SK-N-SH treated with all-trans-retinoic acid at 6 μM for 48 hours (cell line): Measurements from ENCODE around the gene FUNDC1.

Experiments
- ATAC-seq: fragments of 200-7000 bp; cut with Tn5 transposase; 3 replicates; pipeline ENCODE4 v1.9.1; 2020; ENCODE audit warnings: mild to moderate bottlenecking, moderate library complexity
- ARNTL ChIP-seq: fragments of 450-650 bp; formaldehyde crosslinking; IDR thresholded peaks from 2 replicates; pipeline ENCODE4 v1.5.0; 2020; ENCODE audit warnings: low read depth, mild to moderate bottlenecking, moderate library complexity, borderline replicate concordance
- BACH2 ChIP-seq: fragments of 250-450 bp; sonication (Bioruptor Pico); IDR thresholded peaks from 2 replicates; pipeline ENCODE4 v1.9.0; 2021; ENCODE audit warnings: mild to moderate bottlenecking, borderline replicate concordance
- CREB5 ChIP-seq: fragments of 250-450 bp; sonication (Bioruptor Pico); IDR thresholded peaks from 2 replicates; pipeline ENCODE4 v1.5.1; 2020; ENCODE audit warnings: low read depth, mild to moderate bottlenecking, moderate library complexity
- CSRNP3 ChIP-seq: fragments of 250-450 bp; sonication (Bioruptor Pico); IDR thresholded peaks from 2 replicates; pipeline ENCODE4 v1.5.1; 2021; ENCODE audit warnings: mild to moderate bottlenecking, moderate library complexity
- GLIS3 ChIP-seq: fragments of 250-450 bp; sonication (Bioruptor Pico); IDR thresholded peaks from 2 replicates; pipeline ENCODE4 v1.5.0; 2020; ENCODE audit warnings: mild to moderate bottlenecking, moderate library complexity
- ISL1 ChIP-seq: fragments of 250-450 bp; sonication (Bioruptor Pico); IDR thresholded peaks from 2 replicates; pipeline ENCODE4 v2.1.2; 2022; ENCODE audit warnings: mild to moderate bottlenecking, moderate library complexity
- OSR1 ChIP-seq: fragments of 250-450 bp; sonication (Bioruptor Pico); IDR thresholded peaks from 2 replicates; pipeline ENCODE4 v1.8.0; 2022; ENCODE audit warnings: moderate library complexity, mild to moderate bottlenecking, inconsistent platforms
- PATZ1 ChIP-seq: fragments of 250-450 bp; sonication (Bioruptor Pico); IDR thresholded peaks from 2 replicates; pipeline ENCODE4 v1.8.0; 2020; ENCODE audit warnings: mild to moderate bottlenecking, moderate library complexity, borderline replicate concordance
- POU6F1 ChIP-seq: fragments of 250-450 bp; sonication (Bioruptor Pico); IDR thresholded peaks from 2 replicates; pipeline ENCODE4 v1.8.0; 2021; ENCODE audit warnings: low read depth, mild to moderate bottlenecking, moderate library complexity, borderline replicate concordance
- PPARA ChIP-seq: fragments of 250-450 bp; sonication (Bioruptor Pico); IDR thresholded peaks from 2 replicates; pipeline ENCODE4 v1.5.0; 2020; ENCODE audit warnings: mild to moderate bottlenecking, borderline replicate concordance
- RARB ChIP-seq: fragments of 250-450 bp; sonication (Bioruptor Pico); IDR thresholded peaks from 2 replicates; pipeline ENCODE4 v1.8.0; 2021; ENCODE audit warnings: mild to moderate bottlenecking, moderate library complexity
- SNAI2 ChIP-seq: fragments of 250-450 bp; sonication (Bioruptor Pico); IDR thresholded peaks from 2 replicates; pipeline ENCODE4 v1.5.0; 2020; ENCODE audit warnings: mild to moderate bottlenecking, moderate library complexity
- TCF4 ChIP-seq: fragments of 250-450 bp; sonication (Bioruptor Pico); IDR thresholded peaks from 2 replicates; pipeline ENCODE4 v1.8.0; 2021; ENCODE audit warnings: mild to moderate bottlenecking, moderate library complexity, borderline replicate concordance
- TOX ChIP-seq: fragments of 250-450 bp; sonication (Bioruptor Pico); IDR thresholded peaks from 2 replicates; pipeline ENCODE4 v1.8.0; 2021; ENCODE audit warnings: mild to moderate bottlenecking, moderate library complexity, borderline replicate concordance
- TSHZ2 ChIP-seq: fragments of 250-450 bp; sonication (Bioruptor Pico); IDR thresholded peaks from 2 replicates; pipeline ENCODE4 v1.5.0; 2020; ENCODE audit warnings: mild to moderate bottlenecking, moderate library complexity
- ZC3H10 ChIP-seq: fragments of 250-450 bp; sonication (Bioruptor Pico); IDR thresholded peaks from 2 replicates; pipeline ENCODE4 v1.5.1; 2021; ENCODE audit warnings: mild to moderate bottlenecking, moderate library complexity
- ZFP3 ChIP-seq: fragments of 250-450 bp; sonication (Bioruptor Pico); IDR thresholded peaks from 2 replicates; pipeline ENCODE4 v1.5.0; 2020; ENCODE audit warnings: mild to moderate bottlenecking, moderate library complexity
- ZFP30 ChIP-seq: fragments of 450-650 bp; formaldehyde crosslinking; IDR thresholded peaks from 2 replicates; pipeline ENCODE4 v1.5.0; 2022; ENCODE audit warnings: mild to moderate bottlenecking, moderate library complexity
- ZNF565 ChIP-seq: fragments of 450-650 bp; formaldehyde crosslinking; conservative IDR thresholded peaks from 2 replicates; pipeline ENCODE4 v1.5.0; 2020; ENCODE audit warnings: low read depth, mild to moderate bottlenecking, moderate library complexity
- ZNF70 ChIP-seq: fragments of 450-650 bp; formaldehyde crosslinking; IDR thresholded peaks from 2 replicates; pipeline ENCODE4 v1.5.0; 2020; ENCODE audit warnings: mild to moderate bottlenecking, moderate library complexity
- ZNF8 ChIP-seq: fragments of 450-650 bp; formaldehyde crosslinking; IDR thresholded peaks from 2 replicates; pipeline ENCODE4 v1.5.0; 2020; ENCODE audit warnings: mild to moderate bottlenecking, moderate library complexity

The FUNDC1 gene

GRCh38 chrX:44482575-44482974 lies 60.1 kb downstream of the FUNDC1 start:
- ATAC-seq: no peak
- TF ChIP-seq POU6F1 (CRISPR knock-in tag) (no peak), PPARA (CRISPR knock-in tag) (no peak), ZNF8 (no peak), RARB (CRISPR knock-in tag) (no peak)

- ATAC-seq: no peak
- TF ChIP-seq GLIS3 (CRISPR knock-in tag) (no peak), ZFP30 (no peak), TCF4 (no peak), PATZ1 (CRISPR knock-in tag) (no peak), ZNF70 (CRISPR knock-in tag) (no peak), SNAI2 (CRISPR knock-in tag) (no peak), CREB5 (CRISPR knock-in tag) (no peak), ZFP3 (CRISPR knock-in tag) (no peak), ZC3H10 (CRISPR knock-in tag) (no peak), ZNF8 (no peak), TSHZ2 (no peak), PPARA (CRISPR knock-in tag) (no peak), ZNF565 (CRISPR knock-in tag) (no peak), ISL1 (CRISPR knock-in tag) (no peak), OSR1 (no peak), RARB (CRISPR knock-in tag) (no peak), ARNTL (CRISPR knock-in tag) (no peak), POU6F1 (CRISPR knock-in tag) (no peak), BACH2 (no peak), TOX (CRISPR knock-in tag) (no peak)
Measured at GRCh38 chrX:44480591-44480990, 62.1 kb downstream of the FUNDC1 start.

GRCh38 chrX:44474410-44474809 lies 68.2 kb downstream of the FUNDC1 start:
- ATAC-seq: no peak
- no peak for TF ChIP-seq CREB5 (CRISPR knock-in tag)
- no peak for TF ChIP-seq SNAI2 (CRISPR knock-in tag)
- no peak for TF ChIP-seq ARNTL (CRISPR knock-in tag)
- no peak for TF ChIP-seq BACH2
- no peak for TF ChIP-seq POU6F1 (CRISPR knock-in tag)
- TF ChIP-seq ZNF565 (CRISPR knock-in tag): no peak
- TF ChIP-seq ISL1 (CRISPR knock-in tag): no peak
- TF ChIP-seq OSR1: no peak
- no peak for TF ChIP-seq ZNF70 (CRISPR knock-in tag)
- TF ChIP-seq PATZ1 (CRISPR knock-in tag): no peak
- TF ChIP-seq CSRNP3 (CRISPR knock-in tag): no peak
- no peak for TF ChIP-seq TOX (CRISPR knock-in tag)
- no peak for TF ChIP-seq ZNF8
- no peak for TF ChIP-seq GLIS3 (CRISPR knock-in tag)
